CD14-positive monocyte (primary cell): ENCODE data around the gene AADACL3. TPM values are rescaled to one million over a fixed set of nuclear protein-coding genes. Genes with fewer than 3 reads are reported as not detected.

ENCODE experiments used
- DNase-seq, 3 donors: peaks; one replicate each; pipeline ENCODE4 v3.0.0-alpha.2; 2011 to 2022
- H2AFZ ChIP-seq: 2 replicates; pipeline ENCODE4 v1.6.0; 2012; ENCODE audit warnings: mild to moderate bottlenecking, low read depth, low read length, inconsistent platforms; ENCODE audit not compliant: insufficient read depth, poor library complexity, severe bottlenecking
- H3K27ac ChIP-seq, 2 donors: 1 replicate in 1 of 2; 2 replicates in 1 of 2; pipeline ENCODE4 v1.5.1; 2012 to 2013; ENCODE audit warnings: low read length in 2 of 2, control low read depth in 1 of 2, inconsistent platforms in 1 of 2, low read depth in 1 of 2, mild to moderate bottlenecking in 1 of 2
- H3K27me3 ChIP-seq, 2 donors: one replicate each; pipeline versions ENCODE4 v1.6.0 to v1.6.1; 2011 to 2013; ENCODE audit warnings: low read length in 2 of 2; ENCODE audit not compliant: control insufficient read depth in 2 of 2, insufficient read depth in 2 of 2
- H3K36me3 ChIP-seq, 2 donors: replicated peaks in 1 of 2; 1 replicate in 1 of 2; 2 replicates in 1 of 2; pipeline versions ENCODE4 v1.5.1 to v1.6.1; 2012 to 2013; ENCODE audit warnings: low read length in 2 of 2, control low read depth in 1 of 2, inconsistent platforms in 1 of 2, mild to moderate bottlenecking in 1 of 2; ENCODE audit not compliant: insufficient read depth in 2 of 2, control insufficient read depth in 1 of 2
- H3K4me1 ChIP-seq, 2 donors: 1 replicate in 1 of 2; 2 replicates in 1 of 2; pipeline versions ENCODE4 v1.5.1 to v1.6.1; 2012 to 2013; ENCODE audit warnings: low read length in 2 of 2, control low read depth in 1 of 2, inconsistent platforms in 1 of 2, mild to moderate bottlenecking in 1 of 2, moderate library complexity in 1 of 2; ENCODE audit not compliant: insufficient read depth in 2 of 2, control insufficient read depth in 1 of 2
- H3K4me2 ChIP-seq: replicated peaks from 2 replicates; pipeline ENCODE3; 2012; ENCODE audit warnings: low read length, moderate library complexity, mild to moderate bottlenecking; ENCODE audit not compliant: poor library complexity, severe bottlenecking; ENCODE audit errors: extremely low read depth
- H3K4me3 ChIP-seq, 3 experiments: fragments of 200-600 bp in 1 of 3; sonication (generic) in 1 of 3; replicated peaks in 1 of 3; 1 replicate in 2 of 3; 2 replicates in 1 of 3; pipeline ENCODE4 v1.5.1; 2011 to 2013; ENCODE audit warnings: low read length in 3 of 3, mild to moderate bottlenecking in 3 of 3, control low read depth in 2 of 3, low read depth in 2 of 3, inconsistent platforms in 1 of 3, moderate library complexity in 1 of 3
- H3K79me2 ChIP-seq: 2 replicates; pipeline ENCODE4 v1.6.0; 2012; ENCODE audit warnings: mild to moderate bottlenecking, control low read depth, inconsistent platforms, low read length, moderate library complexity; ENCODE audit not compliant: insufficient read depth
- H3K9ac ChIP-seq: 2 replicates; pipeline ENCODE4 v1.6.0; 2017; ENCODE audit warnings: low read length, mild to moderate bottlenecking; ENCODE audit not compliant: insufficient read depth, poor library complexity, severe bottlenecking
- H3K9me3 ChIP-seq, 2 donors: replicated peaks in 1 of 2; 1 replicate in 1 of 2; 2 replicates in 1 of 2; pipeline versions ENCODE4 v1.5.1 to v1.6.1; 2012 to 2013; ENCODE audit warnings: low read length in 2 of 2, control low read depth in 1 of 2; ENCODE audit not compliant: control insufficient read depth in 1 of 2, insufficient read depth in 1 of 2
- H4K20me1 ChIP-seq: 2 replicates; pipeline ENCODE4 v1.6.0; 2012; ENCODE audit warnings: mild to moderate bottlenecking, low read length, control low read depth, moderate library complexity; ENCODE audit not compliant: insufficient read depth
- H3K27ac Mint-ChIP-seq, 7 donors: one replicate each; pipeline ENCODE4 v1.8.0; 2020; ENCODE audit warnings: mild to moderate bottlenecking in 7 of 7, mixed read lengths in 7 of 7, moderate library complexity in 6 of 7, inconsistent platforms in 2 of 7
- H3K27me3 Mint-ChIP-seq, 3 donors: one replicate each; pipeline ENCODE4 v1.8.0; 2021 to 2022; ENCODE audit warnings: low read depth in 3 of 3, mild to moderate bottlenecking in 3 of 3, mixed read lengths in 3 of 3, moderate library complexity in 3 of 3, inconsistent platforms in 1 of 3
- H3K36me3 Mint-ChIP-seq, 2 donors: one replicate each; pipeline ENCODE4 v1.8.0; 2020; ENCODE audit warnings: mixed read lengths in 2 of 2, inconsistent platforms in 1 of 2, mild to moderate bottlenecking in 1 of 2
- H3K4me1 Mint-ChIP-seq: one replicate; pipeline ENCODE4 v1.8.0; 2020; ENCODE audit warnings: mild to moderate bottlenecking, mixed read lengths
- H3K4me3 Mint-ChIP-seq, 2 donors: one replicate each; pipeline ENCODE4 v1.8.0; 2020; ENCODE audit warnings: mild to moderate bottlenecking in 2 of 2, mixed read lengths in 2 of 2, moderate library complexity in 1 of 2
- H3K9me3 Mint-ChIP-seq, 7 donors: one replicate each; pipeline ENCODE4 v1.8.0; 2020 to 2022; ENCODE audit warnings: mixed read lengths in 7 of 7, mild to moderate bottlenecking in 6 of 7, moderate library complexity in 6 of 7, inconsistent platforms in 2 of 7
- WGBS: methylation state at CpG from one replicate; pipeline ENCODE4 v1.1.5; 2013; ENCODE audit warnings: missing lambda C conversion rate; ENCODE audit not compliant: insufficient coverage; 5-methylcytosine and 5-hydroxymethylcytosine counted together
- intact Hi-C, 2 donors: fragments of 100-400 bp; cut with micrococcal nuclease; formaldehyde crosslinking; loops; one replicate each; pipeline versions ENCODE4 v1.15.0 to v1.15.1; 2023
- polyA plus RNA-seq, 3 donors: library from polyadenylated mRNA; depleted of rRNA in 1 of 3; unstranded in 2 of 3; stranded (reverse) in 1 of 3; fragments of 300-500 nt in 2 of 3; fragments of >200 nt in 1 of 3; fragmentation: Illumina TruSeq in 2 of 3; gene quantifications; 1 replicate in 2 of 3; 2 replicates in 1 of 3; pipeline ENCODE4 v1.2.3, GENCODE V29; 2012 to 2021
- TF ChIP-seq, protein P1 (sequence below): fragments of 200-600 bp; IDR thresholded peaks from one replicate; pipeline ENCODE4 v1.8.0; 2022; ENCODE audit warnings: antibody characterized with exemption, mild to moderate bottlenecking

AADACL3 gene
- polyA plus RNA-seq, 3 donors, result not detected

GRCh38 chr1:12763479-12763878 lies 47.6 kb downstream of the AADACL3 start:
- no peaks in the 10 kb centered on the region for H3K4me1 Mint-ChIP-seq
- Histone ChIP-seq H2AFZ (no peak overlapping the region), H3K9me3 (no peaks in the 10 kb centered on the region), H4K20me1 (no peaks in the 10 kb centered on the region), H3K27ac (no peak overlapping the region), H3K9ac (no peak overlapping the region), H3K27me3 (no peaks in the 10 kb centered on the region), H3K79me2 (no peaks in the 10 kb centered on the region), H3K4me2 (no peak overlapping the region), H3K36me3 (no peaks in the 10 kb centered on the region), H3K4me3 (no peak overlapping the region), H3K4me1 (no peaks in the 10 kb centered on the region)
- H3K4me3 Mint-ChIP-seq, result no peak overlapping the region
- intact Hi-C loops, result no loop called here
- H3K27ac Mint-ChIP-seq, result peak overlapping the region in 2 of 7 donors; percentile 10 to 73
- WGBS, result 93% methylated on average over 3 of the region's 4 CpGs
- no peaks in the 10 kb centered on the region for H3K36me3 Mint-ChIP-seq
- TF ChIP-seq, protein P1, sequence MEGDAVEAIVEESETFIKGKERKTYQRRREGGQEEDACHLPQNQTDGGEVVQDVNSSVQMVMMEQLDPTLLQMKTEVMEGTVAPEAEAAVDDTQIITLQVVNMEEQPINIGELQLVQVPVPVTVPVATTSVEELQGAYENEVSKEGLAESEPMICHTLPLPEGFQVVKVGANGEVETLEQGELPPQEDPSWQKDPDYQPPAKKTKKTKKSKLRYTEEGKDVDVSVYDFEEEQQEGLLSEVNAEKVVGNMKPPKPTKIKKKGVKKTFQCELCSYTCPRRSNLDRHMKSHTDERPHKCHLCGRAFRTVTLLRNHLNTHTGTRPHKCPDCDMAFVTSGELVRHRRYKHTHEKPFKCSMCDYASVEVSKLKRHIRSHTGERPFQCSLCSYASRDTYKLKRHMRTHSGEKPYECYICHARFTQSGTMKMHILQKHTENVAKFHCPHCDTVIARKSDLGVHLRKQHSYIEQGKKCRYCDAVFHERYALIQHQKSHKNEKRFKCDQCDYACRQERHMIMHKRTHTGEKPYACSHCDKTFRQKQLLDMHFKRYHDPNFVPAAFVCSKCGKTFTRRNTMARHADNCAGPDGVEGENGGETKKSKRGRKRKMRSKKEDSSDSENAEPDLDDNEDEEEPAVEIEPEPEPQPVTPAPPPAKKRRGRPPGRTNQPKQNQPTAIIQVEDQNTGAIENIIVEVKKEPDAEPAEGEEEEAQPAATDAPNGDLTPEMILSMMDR, result no peak
- H3K27me3 Mint-ChIP-seq, result peaks cover 1 to 14% (median 3%) of the 10 kb centered on the region in 3 donors
- H3K9me3 Mint-ChIP-seq, result peaks cover 0 to 2% (median 0%) of the 10 kb centered on the region in 7 donors
- DNase-seq, result no peak

GRCh38 chr1:12764016-12764415 lies 48.1 kb downstream of the AADACL3 start:
- H3K4me3 Mint-ChIP-seq, result no peak overlapping the region
- Histone ChIP-seq H3K27ac (no peak overlapping the region), H3K9me3 (no peaks in the 10 kb centered on the region), H3K4me3 (no peak overlapping the region), H3K4me2 (no peak overlapping the region), H4K20me1 (no peaks in the 10 kb centered on the region), H3K27me3 (no peaks in the 10 kb centered on the region), H3K79me2 (no peaks in the 10 kb centered on the region), H3K9ac (no peak overlapping the region), H3K36me3 (no peaks in the 10 kb centered on the region), H3K4me1 (no peaks in the 10 kb centered on the region), H2AFZ (no peak overlapping the region)
- peaks cover 0 to 2% (median 0%) of the 10 kb centered on the region in 7 donors for H3K9me3 Mint-ChIP-seq
- intact Hi-C loops, result no loop called here
- no peaks in the 10 kb centered on the region for H3K36me3 Mint-ChIP-seq
- WGBS, result 60% methylated on average over 2 of the region's 5 CpGs
- H3K27me3 Mint-ChIP-seq, result peaks cover 1 to 16% (median 3%) of the 10 kb centered on the region in 3 donors
- H3K4me1 Mint-ChIP-seq, result no peaks in the 10 kb centered on the region
- no peak overlapping the region for H3K27ac Mint-ChIP-seq
- DNase-seq, result no peak
- TF ChIP-seq, protein P1, result no peak
